CD4-positive, alpha-beta memory T cell (primary cell): ENCODE measurements around the gene FAT4. TPM values are rescaled to one million over a fixed set of nuclear protein-coding genes. Genes with fewer than 3 reads are reported as not detected.
A peak's percentile ranks its signal among the peaks of the same experiment; 100 is the strongest.

Experiments
- CTCF ChIA-PET: fragments of 350-600 bp; sonication (Branson Sonifier 250); formaldehyde crosslinking; loops from one replicate; lab custom pipeline; 2021; ENCODE audit warnings: inconsistent platforms; ENCODE audit not compliant: partially characterized antibody; lab: Charles Lee
- POLR2A ChIA-PET: fragments of 350-600 bp; sonication (Branson Sonifier 250); formaldehyde crosslinking; loops from one replicate; lab custom pipeline; 2021; ENCODE audit not compliant: partially characterized antibody; lab: Charles Lee
- DNase-seq, 5 donors: peaks; one replicate each; pipeline versions ENCODE4 v3.0.0 to v3.0.0-alpha.2; 2020 to 2022; ENCODE audit warnings: mixed read lengths in 1 of 5
- H3K27ac ChIP-seq: one replicate; pipeline ENCODE4 v1.7.0; 2013; ENCODE audit warnings: low read depth, low read length
- H3K27me3 ChIP-seq: 2 replicates; pipeline ENCODE4 v1.7.0; 2013; ENCODE audit warnings: mild to moderate bottlenecking, low read length, moderate library complexity; ENCODE audit not compliant: insufficient read depth
- H3K36me3 ChIP-seq: 2 replicates; pipeline ENCODE4 v1.7.0; 2013; ENCODE audit warnings: mild to moderate bottlenecking, low read length, moderate library complexity; ENCODE audit not compliant: insufficient read depth
- H3K4me1 ChIP-seq: 2 replicates; pipeline ENCODE4 v1.7.0; 2013; ENCODE audit warnings: mild to moderate bottlenecking, low read length, moderate library complexity; ENCODE audit not compliant: insufficient read depth
- H3K4me3 ChIP-seq, 2 donors: one replicate each; pipeline ENCODE4 v1.7.0; 2013; ENCODE audit warnings: low read length in 2 of 2, mild to moderate bottlenecking in 1 of 2
- H3K9me3 ChIP-seq, 2 donors: one replicate each; pipeline ENCODE4 v1.7.0; 2013; ENCODE audit warnings: low read length in 2 of 2, control low read depth in 1 of 2; ENCODE audit not compliant: control insufficient read depth in 1 of 2
- H3K27ac Mint-ChIP-seq, 7 donors: one replicate each; pipeline ENCODE4 v1.8.0; 2020 to 2021; ENCODE audit warnings: mixed read lengths in 7 of 7, mild to moderate bottlenecking in 6 of 7, inconsistent platforms in 3 of 7, moderate library complexity in 3 of 7
- H3K27me3 Mint-ChIP-seq, 2 donors: one replicate each; pipeline ENCODE4 v1.8.0; 2020 to 2021; ENCODE audit warnings: mixed read lengths in 2 of 2
- H3K36me3 Mint-ChIP-seq, 2 donors: one replicate each; pipeline ENCODE4 v1.8.0; 2020 to 2021; ENCODE audit warnings: mixed read lengths in 2 of 2, inconsistent platforms in 1 of 2, mild to moderate bottlenecking in 1 of 2
- H3K4me1 Mint-ChIP-seq, 4 donors: one replicate each; pipeline ENCODE4 v1.8.0; 2020 to 2021; ENCODE audit warnings: mixed read lengths in 4 of 4, mild to moderate bottlenecking in 1 of 4
- H3K4me3 Mint-ChIP-seq, 8 donors: one replicate each; pipeline ENCODE4 v1.8.0; 2020 to 2021; ENCODE audit warnings: mixed read lengths in 8 of 8, mild to moderate bottlenecking in 7 of 8, moderate library complexity in 6 of 8, inconsistent platforms in 3 of 8
- H3K9me3 Mint-ChIP-seq, 8 donors: one replicate each; pipeline ENCODE4 v1.8.0; 2020 to 2021; ENCODE audit warnings: mixed read lengths in 8 of 8, mild to moderate bottlenecking in 5 of 8, inconsistent platforms in 3 of 8, moderate library complexity in 1 of 8
- intact Hi-C: fragments of 100-400 bp; cut with micrococcal nuclease; formaldehyde crosslinking; loops from one replicate; pipeline ENCODE4 v1.15.1; 2023
- polyA plus RNA-seq, 2 donors: library from polyadenylated mRNA; unstranded; fragments of 300-500 nt; fragmentation: Illumina TruSeq; gene quantifications; one replicate each; pipeline ENCODE4 v1.2.3, GENCODE V29; 2021
- total RNA-seq, 2 experiments: library from RNA; stranded (reverse); gene quantifications; one replicate each; pipeline ENCODE4 v1.2.3, GENCODE V29; 2021

FAT4 gene
- total RNA-seq (not detected), polyA plus RNA-seq (not detected)

GRCh38 chr4:125314676-125315575 lies at the start of gene FAT4:
Gene FAT4 (plus strand): TSS chr4:125314955. CDS start chr4:125316412, 1,457 bp downstream.
- no peaks in the 10 kb centered on the region for H3K9me3 ChIP-seq
- no peaks in the 10 kb centered on the region for H3K36me3 ChIP-seq
- CTCF ChIA-PET = no interaction called here
- H3K27me3 ChIP-seq = peaks cover 4% of the 10 kb centered on the region
- peak in 4 of 5 donors; percentile 9 to 24 (median 17) for DNase-seq
- H3K36me3 Mint-ChIP-seq = peaks cover 0 to 2% of the 10 kb centered on the region in 2 donors
- H3K4me1 ChIP-seq = peaks cover 17% of the 10 kb centered on the region
- peaks cover 47 to 50% of the 10 kb centered on the region in 2 donors for H3K27me3 Mint-ChIP-seq
- peak within 1 kb of the TSS; percentile 76 to 89 (median 81) for H3K4me3 Mint-ChIP-seq
- POLR2A ChIA-PET = no interaction called here
- H3K9me3 Mint-ChIP-seq = peaks cover 0 to 7% (median 0%) of the 10 kb centered on the region in 8 donors
- peak within 1 kb of the TSS in 1 of 7 donors; percentile 4 for H3K27ac Mint-ChIP-seq
- intact Hi-C loops = no loop called here
- peaks cover 9 to 41% (median 25%) of the 10 kb centered on the region in 4 donors for H3K4me1 Mint-ChIP-seq
- peak within 1 kb of the TSS in 1 of 2 donors; percentile 45 for H3K4me3 ChIP-seq
- H3K27ac ChIP-seq = no peak within 1 kb of the TSS

GRCh38 chr4:125265846-125266245 lies 48.9 kb upstream of the FAT4 start:
- intact Hi-C loops = no loop called here
- H3K9me3 Mint-ChIP-seq = peaks cover 0 to 2% (median 0%) of the 10 kb centered on the region in 8 donors
- Histone ChIP-seq H3K27ac (no peak overlapping the region), H3K9me3 (no peaks in the 10 kb centered on the region), H3K36me3 (no peaks in the 10 kb centered on the region), H3K27me3 (no peaks in the 10 kb centered on the region), H3K4me1 (no peaks in the 10 kb centered on the region), H3K4me3 (no peak overlapping the region)
- ChIA-PET CTCF (no interaction called here), POLR2A (no interaction called here)
- no peak overlapping the region for H3K4me3 Mint-ChIP-seq
- DNase-seq = no peak
- H3K4me1 Mint-ChIP-seq = no peaks in the 10 kb centered on the region
- H3K27ac Mint-ChIP-seq = no peak overlapping the region
- H3K36me3 Mint-ChIP-seq = no peaks in the 10 kb centered on the region
- no peaks in the 10 kb centered on the region for H3K27me3 Mint-ChIP-seq

GRCh38 chr4:125266901-125267604 lies 47.7 kb upstream of the FAT4 start:
- CTCF ChIA-PET = no interaction called here

GRCh38 chr4:125267630-125268029 lies 47.1 kb upstream of the FAT4 start:
- no peaks in the 10 kb centered on the region for H3K36me3 Mint-ChIP-seq
- intact Hi-C loops = no loop called here
- no peaks in the 10 kb centered on the region for H3K4me1 ChIP-seq
- no peaks in the 10 kb centered on the region for H3K4me1 Mint-ChIP-seq
- H3K27me3 Mint-ChIP-seq = no peaks in the 10 kb centered on the region
- H3K36me3 ChIP-seq = no peaks in the 10 kb centered on the region
- H3K4me3 Mint-ChIP-seq = no peak overlapping the region
- H3K9me3 ChIP-seq = no peaks in the 10 kb centered on the region
- peaks cover 0 to 2% (median 0%) of the 10 kb centered on the region in 8 donors for H3K9me3 Mint-ChIP-seq
- ChIA-PET POLR2A (no interaction called here), CTCF (no interaction called here)
- no peak overlapping the region for H3K4me3 ChIP-seq
- no peak for DNase-seq
- no peak overlapping the region for H3K27ac ChIP-seq
- no peak overlapping the region for H3K27ac Mint-ChIP-seq
- H3K27me3 ChIP-seq = no peaks in the 10 kb centered on the region

More at GRCh38 chr4:125266901-125267604, 47.7 kb upstream of the FAT4 start:
- no peaks in the 10 kb centered on the region for H3K4me1 Mint-ChIP-seq
- H3K9me3 Mint-ChIP-seq = peaks cover 0 to 2% (median 0%) of the 10 kb centered on the region in 8 donors
- Histone ChIP-seq H3K27me3 (no peaks in the 10 kb centered on the region), H3K9me3 (no peaks in the 10 kb centered on the region), H3K4me1 (no peaks in the 10 kb centered on the region), H3K36me3 (no peaks in the 10 kb centered on the region), H3K4me3 (no peak overlapping the region), H3K27ac (no peak overlapping the region)
- no peaks in the 10 kb centered on the region for H3K36me3 Mint-ChIP-seq
- DNase-seq = no peak
- POLR2A ChIA-PET = no interaction called here
- intact Hi-C loops = no loop called here
- no peaks in the 10 kb centered on the region for H3K27me3 Mint-ChIP-seq
- no peak overlapping the region for H3K4me3 Mint-ChIP-seq
- no peak overlapping the region for H3K27ac Mint-ChIP-seq

GRCh38 chr4:125268068-125268755 lies 46.5 kb upstream of the FAT4 start:
- peaks cover 0 to 2% (median 0%) of the 10 kb centered on the region in 8 donors for H3K9me3 Mint-ChIP-seq
- Histone ChIP-seq H3K27me3 (no peaks in the 10 kb centered on the region), H3K4me3 (no peak overlapping the region), H3K9me3 (no peaks in the 10 kb centered on the region), H3K36me3 (no peaks in the 10 kb centered on the region), H3K4me1 (no peaks in the 10 kb centered on the region), H3K27ac (no peak overlapping the region)
- no peaks in the 10 kb centered on the region for H3K4me1 Mint-ChIP-seq
- H3K4me3 Mint-ChIP-seq = no peak overlapping the region
- no peak overlapping the region for H3K27ac Mint-ChIP-seq
- no peaks in the 10 kb centered on the region for H3K36me3 Mint-ChIP-seq
- intact Hi-C loops = no loop called here
- ChIA-PET POLR2A (no interaction called here), CTCF (no interaction called here)
- no peaks in the 10 kb centered on the region for H3K27me3 Mint-ChIP-seq
- DNase-seq = no peak

- intact Hi-C loops = no loop called here
- no peaks in the 10 kb centered on the region for H3K27me3 Mint-ChIP-seq
- no peak overlapping the region for H3K27ac Mint-ChIP-seq
- H3K4me1 ChIP-seq = no peaks in the 10 kb centered on the region
- CTCF ChIA-PET = no interaction called here
- no peak overlapping the region for H3K27ac ChIP-seq
- H3K4me3 Mint-ChIP-seq = no peak overlapping the region
- H3K4me3 ChIP-seq = no peak overlapping the region
- H3K4me1 Mint-ChIP-seq = no peaks in the 10 kb centered on the region
- H3K36me3 Mint-ChIP-seq = no peaks in the 10 kb centered on the region
- no peaks in the 10 kb centered on the region for H3K36me3 ChIP-seq
- no peak for DNase-seq
- no peaks in the 10 kb centered on the region for H3K9me3 ChIP-seq
- H3K27me3 ChIP-seq = no peaks in the 10 kb centered on the region
- H3K9me3 Mint-ChIP-seq = peaks cover 0 to 2% (median 0%) of the 10 kb centered on the region in 8 donors
- POLR2A ChIA-PET = no interaction called here
These were observed 37.9 kb upstream of the FAT4 start for GRCh38 chr4:125276811-125277210.

- Histone ChIP-seq H3K9me3 (no peaks in the 10 kb centered on the region), H3K4me1 (no peaks in the 10 kb centered on the region), H3K27me3 (no peaks in the 10 kb centered on the region), H3K36me3 (no peaks in the 10 kb centered on the region), H3K27ac (no peak overlapping the region), H3K4me3 (no peak overlapping the region)
- intact Hi-C loops = no loop called here
- ChIA-PET CTCF (no interaction called here), POLR2A (no interaction called here)
- no peak overlapping the region for H3K27ac Mint-ChIP-seq
- no peaks in the 10 kb centered on the region for H3K27me3 Mint-ChIP-seq
- H3K36me3 Mint-ChIP-seq = no peaks in the 10 kb centered on the region
- H3K4me3 Mint-ChIP-seq = no peak overlapping the region
- H3K4me1 Mint-ChIP-seq = no peaks in the 10 kb centered on the region
- DNase-seq = no peak
- H3K9me3 Mint-ChIP-seq = peaks cover 0 to 2% (median 0%) of the 10 kb centered on the region in 8 donors
These were observed 37.0 kb upstream of the FAT4 start for GRCh38 chr4:125277790-125278189.
